Measurements from ENCODE around the gene DAPP1.

DAPP1 gene

DNA sequence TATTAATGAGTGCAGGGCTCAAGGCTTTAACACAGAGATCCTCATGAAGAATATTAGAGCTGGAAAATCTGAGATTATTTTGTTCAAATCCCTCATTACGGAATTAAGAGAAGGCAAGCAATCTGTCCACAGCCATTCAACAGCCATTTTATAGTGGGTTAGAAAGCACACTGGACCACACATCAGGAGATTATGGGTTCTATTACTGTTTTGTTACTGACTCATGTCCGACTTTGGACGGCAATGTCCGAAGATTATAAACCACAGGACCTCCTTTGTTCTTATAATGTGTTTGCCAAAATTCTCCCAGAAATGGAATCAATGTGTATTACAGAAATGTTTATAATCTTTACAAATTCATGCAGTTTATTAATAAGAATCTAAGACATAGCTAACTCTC lies 69.5 kb downstream of the DAPP1 start:
- DNase-seq: no peak
- in situ Hi-C loops (cut with MboI; ENCODE audit: low pct_unique_long_range_greater_than_20kb, low sequenced_read_pairs): no loop called here

DNA sequence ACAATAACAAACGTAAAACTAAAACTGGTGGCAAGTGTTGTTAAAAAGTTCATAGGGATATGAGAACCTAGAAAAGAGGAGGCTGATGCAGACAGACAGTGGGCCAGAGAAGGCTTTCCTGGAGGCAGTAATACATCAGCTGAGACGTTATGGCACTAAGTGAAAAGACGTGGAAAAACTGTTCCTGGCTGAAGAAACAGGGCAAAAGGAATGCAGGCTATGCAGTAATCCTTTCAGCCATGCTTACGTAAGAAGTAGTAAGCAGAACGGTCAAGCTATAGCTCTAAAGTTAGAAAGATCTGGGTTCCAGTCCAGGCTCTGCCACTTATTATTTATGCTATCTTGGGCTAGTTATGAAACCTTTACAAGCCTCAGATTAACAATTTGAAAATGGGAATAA lies 71.2 kb downstream of the DAPP1 start:
- in situ Hi-C loops (cut with MboI; ENCODE audit: low pct_unique_long_range_greater_than_20kb, low sequenced_read_pairs): no loop called here
- no peak for DNase-seq

DNA sequence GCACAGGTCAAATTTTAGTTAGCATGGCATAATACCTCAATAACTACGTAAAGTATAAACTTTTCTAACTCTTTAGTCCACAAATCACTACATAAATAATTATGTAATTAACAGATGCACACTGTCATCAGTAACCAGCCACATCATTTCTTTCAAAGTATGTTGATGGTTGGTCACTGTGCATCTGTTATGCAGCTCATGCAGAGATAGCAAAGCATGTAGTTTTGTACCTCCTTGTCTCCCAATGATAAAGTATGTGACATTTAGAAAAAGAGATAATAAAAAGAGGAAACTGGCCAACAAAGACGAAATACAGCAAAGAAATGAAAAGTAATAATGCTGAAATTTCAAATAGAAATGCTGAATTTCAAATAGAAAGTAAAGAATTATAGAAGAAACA lies 74.7 kb downstream of the DAPP1 start:
- in situ Hi-C loops (cut with MboI; ENCODE audit: low pct_unique_long_range_greater_than_20kb, low sequenced_read_pairs): no loop called here
- DNase-seq: no peak

DNA sequence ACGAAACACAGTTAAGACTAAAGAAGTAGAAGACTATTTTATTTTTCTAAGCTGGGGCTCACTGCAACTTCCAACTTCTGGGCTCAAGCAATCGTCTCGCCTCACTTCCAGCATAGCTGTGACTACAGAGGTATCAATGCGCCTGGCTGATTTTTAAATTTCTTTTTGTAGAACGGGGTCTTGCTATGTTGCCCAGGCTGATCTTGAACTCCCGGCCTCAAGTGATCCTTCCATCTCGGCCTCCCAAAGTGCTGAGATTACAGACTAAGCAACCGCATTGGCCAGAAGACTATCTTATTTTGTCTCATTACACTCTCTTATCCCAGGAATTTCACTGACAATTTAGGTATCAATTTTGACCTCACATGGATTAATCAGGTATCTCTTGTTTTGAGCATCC lies 76.4 kb downstream of the DAPP1 start:
- in situ Hi-C loops (cut with MboI; ENCODE audit: low pct_unique_long_range_greater_than_20kb, low sequenced_read_pairs): no loop called here

DNA sequence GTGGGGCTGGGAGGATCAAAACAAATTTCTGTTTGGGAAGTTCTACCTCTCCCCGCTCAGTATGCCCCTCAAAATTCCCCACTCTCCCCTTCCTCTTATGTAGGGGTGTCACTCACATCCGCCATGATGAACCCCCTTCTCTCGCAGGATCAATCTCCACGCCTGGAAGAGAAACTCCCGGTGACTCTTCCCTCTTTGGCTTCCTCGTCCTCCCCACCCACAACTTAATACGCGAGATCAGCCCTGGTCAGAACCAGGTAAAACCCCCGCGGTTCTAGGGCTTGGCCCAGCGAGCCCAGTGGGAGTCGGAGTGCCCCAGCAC lies 77.2 kb downstream of the DAPP1 start:
- in situ Hi-C loops (cut with MboI; ENCODE audit: low pct_unique_long_range_greater_than_20kb, low sequenced_read_pairs): no loop called here
- DNase-seq: no peak

More for the DNA sequence above, 76.4 kb downstream of the DAPP1 start:
- DNase-seq: no peak

DNA sequence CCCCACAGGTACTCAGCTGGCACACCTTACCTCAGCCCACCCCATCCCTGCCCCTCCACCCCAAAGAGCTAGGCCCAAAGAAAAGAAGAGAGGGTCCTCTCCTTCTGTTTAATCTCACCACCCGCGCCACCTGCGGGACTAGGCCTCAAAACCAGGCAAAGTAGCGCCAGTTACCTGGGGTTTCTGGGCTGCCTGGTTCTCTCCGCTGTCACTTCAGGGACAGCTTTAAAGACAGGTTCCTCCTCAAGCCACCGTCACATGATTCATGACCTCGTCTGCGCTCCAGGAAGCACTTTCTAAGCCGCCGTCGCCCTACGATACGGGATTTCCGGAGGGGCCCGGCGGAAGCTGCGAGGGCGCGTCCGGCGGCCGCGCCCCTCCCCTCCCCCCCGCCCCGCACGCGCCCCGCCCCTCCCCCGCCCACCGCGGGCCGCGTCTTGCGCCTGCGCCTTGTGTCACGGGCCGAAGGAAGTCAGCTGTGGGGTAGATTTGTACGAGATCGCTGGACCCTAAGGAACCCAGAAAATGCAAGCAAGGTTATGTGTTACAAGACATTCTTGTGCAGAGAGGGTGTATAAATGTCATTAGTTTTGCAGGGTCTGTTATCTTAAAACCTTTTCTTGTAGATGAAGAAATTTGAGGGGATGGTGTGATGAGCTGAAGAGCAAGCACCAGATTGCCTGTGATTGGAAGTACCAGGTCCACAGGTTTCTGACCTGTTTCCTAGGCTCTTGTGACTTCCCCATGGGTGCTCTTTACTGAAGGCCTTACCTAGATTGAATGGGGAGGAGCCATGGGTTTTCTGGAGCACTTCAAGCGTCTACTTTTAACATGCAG lies 77.8 kb downstream of the DAPP1 start, which contains the start of gene LAMTOR3:
LAMTOR3 (minus strand) TSS at position 267 of the 837 bp plus-strand sequence. CDS start 464 bp downstream, outside the sequence.
- in situ Hi-C loops (cut with MboI; ENCODE audit: low pct_unique_long_range_greater_than_20kb, low sequenced_read_pairs): no loop called here
- peak; percentile 87 for DNase-seq

DNA sequence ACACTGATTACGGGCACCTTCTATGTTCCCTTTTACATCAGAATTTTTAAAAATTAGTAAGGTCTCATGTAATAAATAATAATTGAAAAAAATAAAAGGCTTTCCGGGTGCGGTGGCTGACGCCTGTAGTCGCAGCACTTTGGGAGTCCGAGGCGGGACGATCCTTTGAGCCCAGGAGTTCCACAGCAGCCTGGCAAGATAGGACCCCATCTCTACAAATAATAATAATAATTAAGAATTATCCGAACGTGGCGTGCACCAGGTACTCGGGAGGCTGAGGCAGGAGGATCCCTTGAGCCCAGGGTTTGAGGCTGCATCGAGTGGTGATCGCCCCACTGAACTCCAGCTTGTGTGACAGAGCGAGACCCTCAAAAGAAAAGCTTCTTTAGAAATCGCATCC lies 78.4 kb downstream of the DAPP1 start:
- in situ Hi-C loops (cut with MboI; ENCODE audit: low pct_unique_long_range_greater_than_20kb, low sequenced_read_pairs): no loop called here
- no peak for DNase-seq

DNA sequence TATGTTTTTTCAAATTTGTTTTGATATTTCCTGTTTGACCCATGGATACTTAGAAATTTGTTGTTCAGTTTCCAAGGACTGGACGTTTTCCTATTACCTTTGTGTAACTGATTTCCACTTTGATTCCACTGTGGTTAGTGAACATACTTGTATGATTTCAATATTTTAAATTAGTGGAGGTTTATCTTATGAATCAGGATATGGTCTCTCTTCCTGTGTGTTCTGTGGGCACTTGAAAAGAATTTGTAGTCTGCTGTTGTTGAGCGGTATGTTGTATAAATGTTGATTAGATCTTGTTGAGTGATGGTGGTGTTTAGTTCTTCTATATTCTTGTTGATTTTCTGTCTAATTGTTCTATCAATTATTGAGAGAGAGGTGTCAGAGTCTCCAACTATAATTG lies 98.8 kb downstream of the DAPP1 start:
- no peak for DNase-seq
- in situ Hi-C loops (cut with MboI; ENCODE audit: low pct_unique_long_range_greater_than_20kb, low sequenced_read_pairs): no loop called here

DNA sequence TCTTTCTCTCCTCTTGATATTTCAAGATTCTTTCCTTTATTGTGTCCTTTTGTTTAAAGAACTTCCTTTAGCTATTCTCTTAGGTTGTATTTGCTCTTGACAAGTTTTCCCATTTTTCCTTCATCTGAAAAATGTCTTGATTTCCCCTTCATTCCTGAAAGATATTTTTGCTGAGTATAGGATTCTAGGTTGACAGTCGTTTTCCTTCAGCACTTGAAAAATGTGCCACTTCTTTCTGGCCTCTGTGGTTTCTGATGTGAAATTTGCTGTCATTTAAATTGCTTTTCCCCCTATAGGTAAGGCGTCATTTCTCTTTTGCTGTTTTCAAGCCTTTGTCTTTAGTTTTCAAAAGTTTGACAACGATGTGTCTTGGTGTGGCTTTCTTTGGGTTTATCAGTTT lies 100.9 kb downstream of the DAPP1 start:
- in situ Hi-C loops (cut with MboI; ENCODE audit: low pct_unique_long_range_greater_than_20kb, low sequenced_read_pairs): no loop called here

DNA sequence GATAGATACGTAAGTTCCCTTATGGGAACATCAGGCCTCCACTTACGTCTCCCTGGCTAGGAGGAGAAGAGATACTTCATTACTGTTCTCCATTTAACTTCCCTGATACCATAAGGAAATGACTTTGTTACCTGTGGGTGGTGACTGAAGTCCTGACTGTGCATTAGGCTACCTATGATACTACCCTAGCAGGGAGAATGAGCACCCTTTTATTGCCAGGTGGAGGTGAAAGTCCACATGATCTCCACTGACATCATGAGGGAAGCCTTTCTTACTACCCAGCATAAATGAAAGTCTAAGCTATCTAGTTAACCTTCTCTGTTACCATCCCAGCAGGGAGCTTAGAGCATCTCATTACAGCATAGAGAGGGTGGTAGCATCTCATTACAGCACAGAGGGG lies 102.0 kb downstream of the DAPP1 start:
- in situ Hi-C loops (cut with MboI; ENCODE audit: low pct_unique_long_range_greater_than_20kb, low sequenced_read_pairs): no loop called here
- DNase-seq: no peak

More for the DNA sequence above, 100.9 kb downstream of the DAPP1 start:
- DNase-seq: no peak

Data from KBM-7 (cell line).